ENCODE results near the gene CRADD.
"Not testable (repeated sequence)": the region's sequence is repeated elsewhere in the genome, so short reads cannot be mapped to it uniquely, and the experiment has no call there.

The CRADD gene

DNA sequence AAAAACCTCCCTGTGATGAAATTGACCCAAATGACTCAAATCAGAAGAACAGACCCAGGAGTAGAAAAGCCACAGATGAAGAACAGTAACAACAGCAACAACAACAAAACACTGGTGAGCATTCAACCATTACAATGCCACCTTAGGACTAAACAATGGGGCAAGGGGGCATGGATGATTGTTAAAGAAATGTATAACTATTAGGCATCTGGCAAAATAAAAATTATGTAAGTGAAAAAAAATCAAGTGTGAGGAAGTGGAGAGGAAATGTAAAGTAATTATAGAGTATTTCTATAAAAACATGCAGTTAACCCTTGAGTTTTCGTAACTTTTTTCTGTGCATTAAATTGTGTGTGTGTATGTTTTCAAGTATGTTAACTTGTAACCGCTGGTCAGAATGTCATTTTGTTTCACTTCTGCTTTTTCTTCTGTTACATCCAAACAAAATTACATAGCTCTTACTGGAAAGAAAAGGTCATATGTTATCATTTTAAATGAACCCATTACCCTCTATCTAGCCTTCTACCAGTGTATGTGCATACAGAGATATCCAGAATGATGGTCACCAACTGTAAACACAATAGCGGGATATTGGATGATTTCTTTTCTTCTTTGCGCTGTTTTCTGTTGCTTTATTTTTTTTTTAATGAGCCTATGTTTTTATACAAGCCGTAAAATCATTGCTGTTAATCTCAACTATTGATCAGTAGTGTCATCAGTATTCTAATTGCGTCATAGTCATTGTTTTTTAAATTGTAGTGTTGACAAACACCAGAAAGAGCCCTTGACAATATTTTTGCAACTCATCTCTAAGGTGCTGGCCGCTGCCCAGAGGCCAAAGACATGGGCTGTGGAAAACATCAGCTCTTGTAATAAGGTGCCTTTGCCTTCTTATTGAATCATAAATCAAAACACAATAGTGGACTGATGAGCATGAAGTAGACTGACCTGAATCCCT, 170.6 kb downstream of the CRADD start:
- peak; percentile 30 to 89 (median 71) for DNase-seq

GRCh38 chr12:93848523-93849101, 171.4 kb downstream of the CRADD start:
- DNase-seq, result peak; percentile 72 to 88 (median 81)

DNA sequence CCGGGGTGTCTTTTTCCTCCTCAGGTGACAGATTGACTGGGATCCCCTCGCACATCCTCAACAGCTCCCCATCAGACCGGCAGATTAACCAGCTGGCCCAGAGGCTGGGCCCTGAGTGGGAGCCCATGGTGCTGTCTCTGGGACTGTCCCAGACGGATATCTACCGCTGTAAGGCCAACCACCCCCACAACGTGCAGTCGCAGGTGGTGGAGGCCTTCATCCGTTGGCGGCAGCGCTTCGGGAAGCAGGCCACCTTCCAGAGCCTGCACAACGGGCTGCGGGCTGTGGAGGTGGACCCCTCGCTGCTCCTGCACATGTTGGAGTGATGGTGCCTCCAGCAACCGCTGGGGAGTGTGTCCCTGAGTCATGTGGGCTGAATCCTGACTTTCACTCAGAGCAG, 172.8 kb downstream of the CRADD start:
- no peak for DNase-seq

DNA sequence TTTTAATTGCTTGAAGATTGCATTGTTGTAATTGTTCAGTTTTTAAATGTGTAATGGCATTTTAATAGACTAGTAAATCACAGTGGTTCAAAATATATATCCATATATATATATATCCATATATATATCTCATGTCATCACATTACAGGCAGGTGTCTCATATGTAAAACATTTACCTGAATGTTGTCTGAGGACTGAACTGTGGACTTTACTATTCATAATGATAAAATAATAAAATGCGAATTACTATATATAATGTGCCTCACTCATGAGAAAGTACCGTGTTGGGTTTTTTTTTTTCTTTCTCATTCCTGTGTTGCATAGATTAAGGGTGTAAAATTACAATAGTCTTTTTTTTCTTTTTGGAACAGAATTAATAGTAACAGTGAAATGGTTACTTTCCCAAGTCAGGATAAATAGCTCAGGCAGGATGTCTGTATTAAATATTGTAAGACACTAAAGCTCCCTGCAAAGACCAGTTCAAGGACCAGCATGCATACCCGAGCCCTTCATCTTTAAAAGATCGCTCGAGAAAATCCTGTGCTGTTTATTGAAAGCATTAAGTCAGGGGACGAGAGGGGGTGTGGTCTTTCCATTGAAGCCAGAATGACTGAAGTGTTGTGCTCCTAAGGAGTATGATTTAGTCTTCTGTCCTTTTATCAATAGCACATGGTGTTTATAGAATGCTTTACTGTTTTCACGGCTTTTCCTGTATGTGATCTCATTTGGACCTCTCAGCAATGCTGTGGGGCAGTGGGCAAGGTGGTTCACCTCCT, 173.5 kb downstream of the CRADD start:
- no peak for DNase-seq

DNA sequence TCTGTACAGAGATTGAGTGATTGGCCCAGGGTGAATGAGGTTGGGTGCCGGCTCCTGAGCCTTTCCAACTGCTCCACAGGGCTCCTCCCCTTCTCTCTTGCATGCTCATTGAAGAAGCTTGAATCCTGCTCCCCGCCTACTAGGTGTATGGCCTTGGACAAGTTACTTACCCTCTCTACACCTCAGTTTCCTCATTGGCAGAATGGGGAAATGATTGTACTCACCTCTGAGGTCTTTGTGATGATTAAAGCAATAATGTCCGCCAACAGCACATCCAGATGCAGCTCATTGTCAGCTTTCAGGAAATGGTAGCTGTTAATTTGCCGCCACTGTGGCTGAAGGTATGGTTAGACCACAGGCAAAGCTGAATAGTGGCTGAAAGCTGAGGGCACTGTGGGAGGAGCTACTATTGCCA, 174.1 kb downstream of the CRADD start:
- DNase-seq, result no peak

DNA sequence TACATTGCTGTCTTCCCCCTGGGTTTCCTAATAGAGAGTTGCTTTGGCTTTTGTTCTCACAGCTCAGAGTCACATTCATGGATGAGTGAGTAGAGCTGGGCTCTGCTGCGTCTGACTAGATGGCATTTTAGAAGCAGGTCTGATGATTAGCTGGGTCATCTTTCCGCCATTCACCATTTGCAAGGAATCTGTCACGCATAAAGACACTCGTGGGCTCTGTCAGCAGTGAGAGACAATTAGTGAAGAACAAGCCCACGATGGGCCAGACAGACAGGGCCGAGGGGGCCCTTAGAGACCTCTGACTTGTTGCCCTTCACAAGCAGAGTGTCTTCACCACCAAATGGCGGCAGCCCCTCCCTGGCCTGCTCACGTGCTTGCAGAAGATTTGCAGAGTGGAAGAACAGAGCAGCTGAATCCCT, 175.0 kb downstream of the CRADD start:
- DNase-seq, result no peak

- peak in 1 of 4 experiments; percentile 8 for DNase-seq
Measured at GRCh38 chr12:93853698-93854478, 176.7 kb downstream of the CRADD start.

- DNase-seq, result peak; percentile 35 to 64 (median 53)
Measured at GRCh38 chr12:93855261-93855660, 178.1 kb downstream of the CRADD start.

GRCh38 chr12:93856611-93857010, 179.4 kb downstream of the CRADD start:
- peak in 1 of 4 experiments; percentile 13 for DNase-seq

DNA sequence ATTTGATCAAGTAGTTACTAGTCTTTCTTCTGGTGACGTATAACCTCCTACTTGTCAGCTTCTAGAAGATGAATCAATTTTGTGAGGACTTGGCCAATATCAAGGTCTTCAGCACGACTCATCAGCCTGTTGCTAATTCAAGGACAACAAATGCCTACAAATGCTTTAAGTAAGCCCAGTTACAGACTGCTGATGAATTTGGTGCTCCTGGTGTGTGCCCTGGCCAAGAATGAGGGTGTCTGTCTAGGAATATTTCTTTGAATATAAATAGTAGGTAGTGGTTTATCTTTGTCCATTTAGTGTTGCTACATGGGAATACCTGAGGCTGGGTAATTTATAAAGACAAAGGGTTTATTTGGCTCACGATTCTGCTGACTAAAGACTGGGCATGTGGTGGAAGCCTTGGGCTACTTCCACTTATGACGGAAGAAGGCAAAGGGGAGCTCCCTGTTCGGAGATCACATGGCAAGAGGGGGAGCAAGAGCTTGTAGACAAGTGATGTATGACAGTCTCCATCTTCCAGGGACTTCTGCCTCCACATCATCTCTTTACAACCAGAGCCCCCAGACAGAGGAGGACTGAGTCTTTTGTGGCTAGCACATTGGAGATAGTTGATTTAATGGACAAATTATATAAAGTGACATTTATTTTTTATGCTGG, 180.2 kb downstream of the CRADD start:
- peak; percentile 15 to 68 (median 30) for DNase-seq

GRCh38 chr12:93857991-93858447, 180.8 kb downstream of the CRADD start:
- no peak for DNase-seq

GRCh38 chr12:93860668-93861373, 183.6 kb downstream of the CRADD start:
- DNase-seq, result no peak

- no peak for DNase-seq
Measured at GRCh38 chr12:93862424-93862823, 185.2 kb downstream of the CRADD start.

GRCh38 chr12:93865751-93866150, 188.6 kb downstream of the CRADD start:
- no peak for DNase-seq

DNA sequence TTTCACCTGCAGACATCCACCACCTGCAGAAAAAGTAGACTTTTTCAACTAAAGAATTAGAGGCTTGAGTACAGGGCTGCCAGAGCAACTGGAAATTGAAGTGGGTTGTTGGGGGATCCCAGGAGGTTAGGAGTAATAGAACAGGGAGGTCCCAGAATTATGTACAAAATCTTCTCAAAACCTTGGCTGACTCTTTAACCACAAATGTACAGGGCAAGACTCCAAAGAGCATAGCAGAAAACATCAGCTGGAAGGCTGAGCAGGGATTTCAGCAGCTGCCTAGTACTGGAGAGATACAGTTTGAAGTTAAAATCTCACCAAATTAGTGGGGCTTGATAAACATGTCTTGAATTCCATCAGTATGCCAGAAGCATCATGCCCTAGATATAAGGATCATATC, 191.6 kb downstream of the CRADD start:
- DNase-seq, result no peak

DNA sequence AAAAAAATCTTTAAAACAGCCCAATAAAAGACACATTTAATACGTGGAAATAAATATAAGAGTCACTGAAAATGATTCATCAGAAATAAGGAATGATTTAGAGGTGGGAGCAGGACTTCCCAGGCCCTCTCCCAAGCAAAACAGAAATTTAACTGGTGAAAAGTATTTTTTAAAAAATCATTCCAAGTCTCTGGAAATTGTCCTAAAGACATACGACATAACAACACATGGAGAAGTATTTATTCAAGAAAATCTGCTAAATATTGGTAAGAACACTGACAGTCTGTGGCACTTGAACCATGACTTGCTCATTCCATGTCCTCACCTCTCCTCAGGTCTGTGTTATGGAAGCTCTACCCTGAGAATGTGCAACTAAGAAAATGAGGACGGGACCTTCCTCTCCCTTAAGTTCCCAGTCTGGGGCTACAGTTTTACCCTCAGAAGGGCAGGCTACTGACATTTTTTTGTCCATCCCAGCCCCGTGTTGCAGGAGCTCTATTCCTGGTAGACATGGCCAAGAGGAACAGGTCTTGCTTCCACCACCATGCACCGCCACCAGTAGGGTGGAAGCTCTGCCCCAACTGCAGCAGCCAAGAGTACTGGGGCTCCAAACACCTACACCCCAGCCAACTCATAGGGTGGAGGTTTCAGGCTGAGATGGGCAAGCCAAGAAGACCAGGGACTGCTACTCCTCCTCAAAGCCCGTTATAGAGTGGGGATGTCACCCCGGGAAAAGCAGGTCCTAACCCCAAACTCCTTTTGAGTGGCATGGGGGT, 193.0 kb downstream of the CRADD start:
- DNase-seq, result no peak

DNA sequence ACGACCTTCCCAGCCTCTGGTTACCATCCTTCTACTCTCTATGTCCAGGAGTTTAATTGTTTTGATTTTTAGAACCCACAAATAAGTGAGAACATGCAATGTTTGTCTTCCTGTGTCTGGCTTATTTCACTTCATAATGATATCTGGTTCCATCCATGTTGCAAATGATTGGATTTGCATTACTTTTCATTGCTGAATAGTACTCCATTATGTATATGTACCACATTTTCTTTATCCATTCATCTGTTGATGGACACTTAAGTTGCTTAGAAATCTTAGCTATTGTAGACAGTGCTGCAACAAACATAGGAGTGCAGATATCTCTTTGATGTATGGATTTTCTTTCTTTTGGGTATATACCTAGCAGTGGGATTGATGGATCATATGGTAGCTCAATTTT, 194.4 kb downstream of the CRADD start:
- DNase-seq, result not testable (repeated sequence)

DNA sequence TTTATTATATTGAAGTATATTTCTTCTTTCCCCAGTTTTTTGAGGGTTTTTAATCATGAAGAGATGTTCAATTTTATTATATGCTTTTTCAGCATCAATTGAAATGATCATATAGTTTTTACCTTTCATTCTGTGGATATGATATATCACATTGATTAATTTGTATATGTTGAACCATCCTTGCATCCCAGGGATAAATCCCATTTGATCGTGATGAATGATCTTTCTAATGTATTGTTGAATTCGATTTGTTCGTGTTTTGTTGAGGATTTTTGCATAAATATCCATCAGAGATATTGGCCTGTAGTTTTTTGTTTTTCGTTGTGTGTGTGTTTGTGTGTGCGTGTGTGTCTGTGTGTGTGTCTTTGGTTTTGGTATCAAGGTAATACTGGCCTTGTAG, 196.4 kb downstream of the CRADD start:
- no peak for DNase-seq

GRCh38 chr12:93875157-93875556, 198.0 kb downstream of the CRADD start:
- DNase-seq, result no peak

GRCh38 chr12:93876360-93876759, 199.2 kb downstream of the CRADD start:
- DNase-seq, result no peak

Data from suppressor macrophage (primary cell).